Activated naive CD4-positive, alpha-beta T cell treated with anti-CD3 and anti-CD28 coated beads, Interleukin-2, amount 50 U/mL, for 24 hours (primary cell): ENCODE data around the gene LMTK2.

Experiments
- H3K27ac Mint-ChIP-seq: one replicate; pipeline ENCODE4 v1.8.0; 2021; ENCODE audit warnings: mild to moderate bottlenecking, mixed read lengths
- H3K27me3 Mint-ChIP-seq: one replicate; pipeline ENCODE4 v1.8.0; 2021; ENCODE audit warnings: mixed read lengths
- H3K36me3 Mint-ChIP-seq: one replicate; pipeline ENCODE4 v1.8.0; 2021; ENCODE audit warnings: mixed read lengths
- H3K4me1 Mint-ChIP-seq: one replicate; pipeline ENCODE4 v1.8.0; 2021; ENCODE audit warnings: mixed read lengths
- H3K4me3 Mint-ChIP-seq: one replicate; pipeline ENCODE4 v1.8.0; 2021; ENCODE audit warnings: mild to moderate bottlenecking, mixed read lengths
- H3K9me3 Mint-ChIP-seq: one replicate; pipeline ENCODE4 v1.8.0; 2021; ENCODE audit warnings: mixed read lengths

The LMTK2 gene

GRCh38 chr7:98234429-98235147, 127.9 kb downstream of the LMTK2 start:
- Mint-ChIP-seq H3K36me3 (peaks cover 4% of the 10 kb centered on the region), H3K4me1 (no peaks in the 10 kb centered on the region), H3K9me3 (no peaks in the 10 kb centered on the region), H3K27me3 (no peaks in the 10 kb centered on the region), H3K27ac (no peak overlapping the region), H3K4me3 (no peak overlapping the region)

GRCh38 chr7:98235901-98236300, 129.2 kb downstream of the LMTK2 start:
- Mint-ChIP-seq H3K27ac (no peak overlapping the region), H3K36me3 (peaks cover 4% of the 10 kb centered on the region), H3K27me3 (no peaks in the 10 kb centered on the region), H3K9me3 (no peaks in the 10 kb centered on the region), H3K4me3 (no peak overlapping the region), H3K4me1 (no peaks in the 10 kb centered on the region)

- no peak overlapping the region for H3K4me3 Mint-ChIP-seq
- H3K27ac Mint-ChIP-seq: no peak overlapping the region
- peaks cover 4% of the 10 kb centered on the region for H3K36me3 Mint-ChIP-seq
- H3K27me3 Mint-ChIP-seq: no peaks in the 10 kb centered on the region
- peaks cover 4% of the 10 kb centered on the region for H3K4me1 Mint-ChIP-seq
- H3K9me3 Mint-ChIP-seq: no peaks in the 10 kb centered on the region
Measured at GRCh38 chr7:98236355-98237185, 129.9 kb downstream of the LMTK2 start.

- peaks cover 4% of the 10 kb centered on the region for H3K4me1 Mint-ChIP-seq
- H3K27ac Mint-ChIP-seq: no peak overlapping the region
- H3K9me3 Mint-ChIP-seq: no peaks in the 10 kb centered on the region
- no peaks in the 10 kb centered on the region for H3K27me3 Mint-ChIP-seq
- peaks cover 4% of the 10 kb centered on the region for H3K36me3 Mint-ChIP-seq
- no peak overlapping the region for H3K4me3 Mint-ChIP-seq
Measured at GRCh38 chr7:98238076-98238475, 131.4 kb downstream of the LMTK2 start.

GRCh38 chr7:98238976-98239375, 132.3 kb downstream of the LMTK2 start:
- peaks cover 4% of the 10 kb centered on the region for H3K36me3 Mint-ChIP-seq
- no peaks in the 10 kb centered on the region for H3K27me3 Mint-ChIP-seq
- H3K4me3 Mint-ChIP-seq: no peak overlapping the region
- H3K4me1 Mint-ChIP-seq: peaks cover 4% of the 10 kb centered on the region
- H3K9me3 Mint-ChIP-seq: no peaks in the 10 kb centered on the region
- H3K27ac Mint-ChIP-seq: no peak overlapping the region

- Mint-ChIP-seq H3K4me1 (peaks cover 13% of the 10 kb centered on the region), H3K4me3 (no peak overlapping the region), H3K27ac (no peak overlapping the region), H3K36me3 (peaks cover 2% of the 10 kb centered on the region), H3K27me3 (no peaks in the 10 kb centered on the region), H3K9me3 (no peaks in the 10 kb centered on the region)
Measured at GRCh38 chr7:98240961-98241673, 134.5 kb downstream of the LMTK2 start.

GRCh38 chr7:98241674-98242241, 135.1 kb downstream of the LMTK2 start:
- no peaks in the 10 kb centered on the region for H3K9me3 Mint-ChIP-seq
- H3K27me3 Mint-ChIP-seq: no peaks in the 10 kb centered on the region
- peaks cover 2% of the 10 kb centered on the region for H3K36me3 Mint-ChIP-seq
- H3K27ac Mint-ChIP-seq: no peak overlapping the region
- peaks cover 13% of the 10 kb centered on the region for H3K4me1 Mint-ChIP-seq
- no peak overlapping the region for H3K4me3 Mint-ChIP-seq

- no peaks in the 10 kb centered on the region for H3K27me3 Mint-ChIP-seq
- peaks cover 15% of the 10 kb centered on the region for H3K4me1 Mint-ChIP-seq
- peaks cover 2% of the 10 kb centered on the region for H3K36me3 Mint-ChIP-seq
- H3K4me3 Mint-ChIP-seq: no peak overlapping the region
- H3K27ac Mint-ChIP-seq: no peak overlapping the region
- H3K9me3 Mint-ChIP-seq: no peaks in the 10 kb centered on the region
Measured at GRCh38 chr7:98242342-98242741, 135.7 kb downstream of the LMTK2 start.

- H3K36me3 Mint-ChIP-seq: peaks cover 2% of the 10 kb centered on the region
- H3K27ac Mint-ChIP-seq: no peak overlapping the region
- no peaks in the 10 kb centered on the region for H3K27me3 Mint-ChIP-seq
- no peaks in the 10 kb centered on the region for H3K9me3 Mint-ChIP-seq
- peaks cover 21% of the 10 kb centered on the region for H3K4me1 Mint-ChIP-seq
- no peak overlapping the region for H3K4me3 Mint-ChIP-seq
Measured at GRCh38 chr7:98242934-98243333, 136.3 kb downstream of the LMTK2 start.

GRCh38 chr7:98244871-98245270, 138.2 kb downstream of the LMTK2 start:
- H3K27ac Mint-ChIP-seq: no peak overlapping the region
- no peak overlapping the region for H3K4me3 Mint-ChIP-seq
- peaks cover 40% of the 10 kb centered on the region for H3K4me1 Mint-ChIP-seq
- no peaks in the 10 kb centered on the region for H3K9me3 Mint-ChIP-seq
- H3K36me3 Mint-ChIP-seq: peaks cover 3% of the 10 kb centered on the region
- H3K27me3 Mint-ChIP-seq: no peaks in the 10 kb centered on the region

- H3K27me3 Mint-ChIP-seq: no peaks in the 10 kb centered on the region
- peaks cover 57% of the 10 kb centered on the region for H3K4me1 Mint-ChIP-seq
Measured at GRCh38 chr7:98248156-98248555, 141.5 kb downstream of the LMTK2 start.

GRCh38 chr7:98249106-98249505, 142.4 kb downstream of the LMTK2 start:
- H3K27me3 Mint-ChIP-seq: no peaks in the 10 kb centered on the region
- H3K4me3 Mint-ChIP-seq: peak overlapping the region; percentile 70
- H3K27ac Mint-ChIP-seq: peak overlapping the region; percentile 99
- H3K4me1 Mint-ChIP-seq: peaks cover 61% of the 10 kb centered on the region
- H3K36me3 Mint-ChIP-seq: peaks cover 3% of the 10 kb centered on the region
- H3K9me3 Mint-ChIP-seq: no peaks in the 10 kb centered on the region

More at GRCh38 chr7:98248156-98248555, 141.5 kb downstream of the LMTK2 start:
- Mint-ChIP-seq H3K27ac (peak overlapping the region; percentile 89), H3K4me3 (peak overlapping the region; percentile 20), H3K36me3 (peaks cover 3% of the 10 kb centered on the region), H3K9me3 (no peaks in the 10 kb centered on the region)

GRCh38 chr7:98250789-98251188, 144.1 kb downstream of the LMTK2 start:
- H3K9me3 Mint-ChIP-seq: no peaks in the 10 kb centered on the region
- peaks cover 65% of the 10 kb centered on the region for H3K4me1 Mint-ChIP-seq
- H3K27me3 Mint-ChIP-seq: no peaks in the 10 kb centered on the region
- peak overlapping the region; percentile 96 for H3K27ac Mint-ChIP-seq
- peak overlapping the region; percentile 96 for H3K4me3 Mint-ChIP-seq
- peaks cover 6% of the 10 kb centered on the region for H3K36me3 Mint-ChIP-seq

GRCh38 chr7:98251231-98251600, 144.6 kb downstream of the LMTK2 start:
- Mint-ChIP-seq H3K27me3 (no peaks in the 10 kb centered on the region), H3K36me3 (peaks cover 6% of the 10 kb centered on the region), H3K9me3 (no peaks in the 10 kb centered on the region), H3K4me1 (peaks cover 65% of the 10 kb centered on the region), H3K27ac (peak overlapping the region; percentile 96), H3K4me3 (peak overlapping the region; percentile 96)

GRCh38 chr7:98251601-98252424, 145.2 kb downstream of the LMTK2 start, which contains the start of gene TECPR1:
Gene TECPR1 (minus strand): TSS chr7:98252232. CDS start chr7:98246146, 6,086 bp downstream.
- H3K4me3 Mint-ChIP-seq: peak within 1 kb of the TSS; percentile 96
- H3K27ac Mint-ChIP-seq: peak within 1 kb of the TSS; percentile 96
- H3K9me3 Mint-ChIP-seq: no peaks in the 10 kb centered on the region
- peaks cover 71% of the 10 kb centered on the region for H3K4me1 Mint-ChIP-seq
- H3K36me3 Mint-ChIP-seq: peaks cover 7% of the 10 kb centered on the region
- H3K27me3 Mint-ChIP-seq: no peaks in the 10 kb centered on the region
